Adrenal gland (tissue), 12 donors: ENCODE results near the gene GABRR2. TPM values are rescaled to one million over a fixed set of nuclear protein-coding genes. Genes with fewer than 3 reads are reported as not detected.
"Not testable (repeated sequence)": the region's sequence is repeated elsewhere in the genome, so short reads cannot be mapped to it uniquely, and the experiment has no call there.

ENCODE experiments used
- DNase-seq, 7 donors: peaks; one replicate each; pipeline ENCODE4 v3.0.0-alpha.2; 2019 to 2020
- H3K27ac ChIP-seq, 5 donors: fragments of 200-600 bp; sonication (generic) in 4 of 5; 1 replicate in 3 of 5; 2 replicates in 2 of 5; pipeline versions ENCODE4 v1.5.1 to v1.8.0; 2016 to 2020; ENCODE audit warnings: mild to moderate bottlenecking in 1 of 5
- H3K27me3 ChIP-seq: fragments of 200-600 bp; 2 replicates; pipeline ENCODE4 v1.8.0; 2021
- H3K36me3 ChIP-seq, 2 donors: fragments of 200-600 bp; replicated peaks in 1 of 2; 1 replicate in 1 of 2; 2 replicates in 1 of 2; pipeline versions ENCODE4 v1.5.1 to v1.8.0; 2018 to 2022
- H3K4me1 ChIP-seq, 2 donors: fragments of 200-600 bp; replicated peaks in 1 of 2; 1 replicate in 1 of 2; 2 replicates in 1 of 2; pipeline versions ENCODE4 v1.5.1 to v1.8.0; 2018 to 2021
- H3K4me3 ChIP-seq, 4 donors: fragments of 200-600 bp; sonication (generic) in 3 of 4; one replicate each; pipeline ENCODE4 v1.5.1; 2016 to 2018
- H3K9me3 ChIP-seq, 3 donors: fragments of 200-600 bp; sonication (generic) in 1 of 3; replicated peaks in 1 of 3; 1 replicate in 2 of 3; 2 replicates in 1 of 3; pipeline versions ENCODE4 v1.5.1 to v1.8.0; 2016 to 2021
- CTCF ChIP-seq, 6 experiments: fragments of 450-650 bp in 4 of 6; fragments of 200-600 bp in 2 of 6; sonication (generic) in 1 of 6; IDR thresholded peaks; 1 replicate in 5 of 6; 2 replicates in 1 of 6; pipeline versions ENCODE4 v1.5.1 to v1.8.0; 2016 to 2021; ENCODE audit warnings: antibody characterized with exemption in 6 of 6, mild to moderate bottlenecking in 2 of 6, moderate library complexity in 1 of 6
- POLR2A ChIP-seq, 2 donors: fragments of 450-650 bp; IDR thresholded peaks; one replicate each; pipeline ENCODE4 v1.6.1; 2017; ENCODE audit warnings: antibody characterized with exemption in 2 of 2, mild to moderate bottlenecking in 2 of 2, moderate library complexity in 1 of 2
- WGBS, 4 donors: extraction: QIAGEN DNeasy Blood & Tissue Kit in 2 of 4; methylation state at CpG; one replicate each; pipeline versions ENCODE4 v1.1.5 to v1.1.7; 2013 to 2017; 5-methylcytosine and 5-hydroxymethylcytosine counted together
- intact Hi-C, 2 donors: fragments of 100-400 bp; cut with DNase I; formaldehyde crosslinking; loops; one replicate each; pipeline versions ENCODE4 v1.14.1 to v1.15.0; 2022 to 2023
- polyA plus RNA-seq, 3 donors: library from polyadenylated mRNA; stranded (reverse); fragments of 200-250 nt in 2 of 3; fragments of 350-450 nt in 1 of 3; fragmentation: Illumina TruSeq in 1 of 3; extraction: RNeasy Lipid Tissue Mini Kit (QIAGEN cat#74804) in 1 of 3; gene quantifications; one replicate each; pipeline ENCODE4 v1.2.3, GENCODE V29; 2013 to 2014
- total RNA-seq, 9 donors: library from RNA; depleted of rRNA in 4 of 9; stranded (reverse); fragments of >200 nt in 4 of 9; fragments of 120-200 nt in 1 of 9; fragmentation: NEBNext Ultra II Directional in 1 of 9; extraction: Animal tissue kit (Norgen Biotek cat#: 25700) in 1 of 9; gene quantifications; one replicate each; pipeline versions ENCODE4 v1.1.0 to v1.2.4, GENCODE V29; 2013 to 2023
- donor health status: healthy with polysubstance abuse.
- donor health status: Bipolar disorder and iron deficiency.
- donor health status: DM: yes; HTN: yes; CAD: no.
- donor health status: DM: no; HTN: no; CAD: no.
- donor health status: DM: no; HTN: no; CAD: no.
- donor health status: DM: yes; HTN: yes; CAD: no.

The GABRR2 gene
- total and polyA plus RNA-seq, 12 donors = 0.17 to 2.4 (median 0.71) TPM; not detected in 2

- Histone ChIP-seq H3K9me3 (no peaks in the 10 kb centered on the region), H3K27me3 (no peaks in the 10 kb centered on the region), H3K27ac (no peak overlapping the region), H3K4me1 (peaks cover 13 to 18% of the 10 kb centered on the region in 2 donors), H3K36me3 (no peaks in the 10 kb centered on the region), H3K4me3 (no peak overlapping the region)
- WGBS, 4 donors = 32 to 57% (median 46%) methylated on average over 4 to 5 of the region's 5 CpGs
- TF ChIP-seq CTCF (IDR thresholded peaks at IDR 0.05) (no peak), POLR2A (IDR thresholded peaks at IDR 0.05) (no peak)
- no peak for DNase-seq
- intact Hi-C loops = no loop called here
These were observed 3.6 kb downstream of the GABRR2 start for GRCh38 chr6:89311530-89311852.

GRCh38 chr6:89310929-89311328, 4.2 kb downstream of the GABRR2 start:
- H3K4me1 ChIP-seq = peaks cover 13 to 18% of the 10 kb centered on the region in 2 donors
- H3K27me3 ChIP-seq = no peaks in the 10 kb centered on the region
- DNase-seq = no peak
- intact Hi-C loops = no loop called here
- H3K9me3 ChIP-seq = no peaks in the 10 kb centered on the region
- H3K36me3 ChIP-seq = no peaks in the 10 kb centered on the region
- 51 to 73% (median 66%) methylated on average over 6 to 11 of the region's 11 CpGs for WGBS, 4 donors
- no peak overlapping the region for H3K4me3 ChIP-seq
- H3K27ac ChIP-seq = no peak overlapping the region
- TF ChIP-seq CTCF (IDR thresholded peaks at IDR 0.05) = no peak
- TF ChIP-seq POLR2A (IDR thresholded peaks at IDR 0.05) = no peak

GRCh38 chr6:89308525-89309395, 6.3 kb downstream of the GABRR2 start:
- H3K4me1 ChIP-seq = peaks cover 13 to 18% of the 10 kb centered on the region in 2 donors
- intact Hi-C loops = no loop called here
- no peaks in the 10 kb centered on the region for H3K27me3 ChIP-seq
- 69 to 84% (median 74%) methylated on average over 8 to 9 of the region's 9 CpGs for WGBS, 4 donors
- H3K27ac ChIP-seq = no peak overlapping the region
- DNase-seq = no peak
- TF ChIP-seq POLR2A (IDR thresholded peaks at IDR 0.05) (no peak), CTCF (IDR thresholded peaks at IDR 0.05) (no peak)
- H3K4me3 ChIP-seq = no peak overlapping the region
- H3K9me3 ChIP-seq = no peaks in the 10 kb centered on the region
- no peaks in the 10 kb centered on the region for H3K36me3 ChIP-seq

- H3K4me1 ChIP-seq, H3K4me3 ChIP-seq, H3K36me3 ChIP-seq, DNase-seq, H3K27me3 ChIP-seq, H3K27ac ChIP-seq, intact Hi-C loops, H3K9me3 ChIP-seq: not testable (repeated sequence)
- 76 to 89% (median 83%) methylated on average over 3 of the region's 3 CpGs for WGBS, 4 donors
These were observed 10.6 kb downstream of the GABRR2 start for GRCh38 chr6:89304517-89304916.

- TF ChIP-seq POLR2A (IDR thresholded peaks at IDR 0.05) (no peak), CTCF (IDR thresholded peaks at IDR 0.05) (no peak)
- DNase-seq = no peak
- WGBS, 4 donors = 87 to 90% (median 89%) methylated on average over 8 to 10 of the region's 10 CpGs
- no peaks in the 10 kb centered on the region for H3K36me3 ChIP-seq
- no peaks in the 10 kb centered on the region for H3K4me1 ChIP-seq
- no peak overlapping the region for H3K4me3 ChIP-seq
- intact Hi-C loops = no loop called here
- no peaks in the 10 kb centered on the region for H3K9me3 ChIP-seq
- no peak overlapping the region for H3K27ac ChIP-seq
- no peaks in the 10 kb centered on the region for H3K27me3 ChIP-seq
These were observed 12.2 kb downstream of the GABRR2 start for GRCh38 chr6:89302936-89303335.
